NCI-H2107 (cell line): ENCODE data around the gene PDAP1.
"Not testable (repeated sequence)": the region's sequence is repeated elsewhere in the genome, so short reads cannot be mapped to it uniquely, and the experiment has no call there.

Source experiments
- DNase-seq: peaks from one replicate; lab custom pipeline; 2025; lab: John Stamatoyannopoulos, UW

Gene PDAP1

GRCh38 chr7:99424932-99425730, 16.7 kb upstream of the PDAP1 start:
- no peak for DNase-seq

GRCh38 chr7:99422625-99423024, 14.2 kb upstream of the PDAP1 start:
- DNase-seq: no peak

- DNase-seq: no peak
Observed at GRCh38 chr7:99422186-99422585, 13.8 kb upstream of the PDAP1 start.

GRCh38 chr7:99420986-99421385, 12.6 kb upstream of the PDAP1 start:
- no peak for DNase-seq

- no peak for DNase-seq
Observed at GRCh38 chr7:99420213-99420612, 11.8 kb upstream of the PDAP1 start.

- DNase-seq: no peak
Observed at GRCh38 chr7:99419323-99420021, 11.1 kb upstream of the PDAP1 start.

GRCh38 chr7:99418260-99418659, 9.9 kb upstream of the PDAP1 start:
- DNase-seq: no peak

GRCh38 chr7:99415513-99416127, 7.2 kb upstream of the PDAP1 start:
- DNase-seq: not testable (repeated sequence)

GRCh38 chr7:99410635-99411034, 2.2 kb upstream of the PDAP1 start:
- DNase-seq: no peak

GRCh38 chr7:99409806-99410205, 1.4 kb upstream of the PDAP1 start:
- DNase-seq: no peak

- DNase-seq: no peak
Observed at GRCh38 chr7:99409192-99409572, 785 bp upstream of the PDAP1 start.

- peak; percentile 27 for DNase-seq
Observed at GRCh38 chr7:99407872-99408378, 472 bp downstream of the PDAP1 start.

- DNase-seq: no peak
Observed at GRCh38 chr7:99406557-99406956, 1.8 kb downstream of the PDAP1 start.

GRCh38 chr7:99404977-99405320, 3.4 kb downstream of the PDAP1 start:
- no peak for DNase-seq

GRCh38 chr7:99404235-99404976, 4.0 kb downstream of the PDAP1 start:
- DNase-seq: no peak

- DNase-seq: no peak
Observed at GRCh38 chr7:99403764-99404163, 4.6 kb downstream of the PDAP1 start.

- DNase-seq: no peak
Observed at GRCh38 chr7:99402854-99403253, 5.5 kb downstream of the PDAP1 start.

GRCh38 chr7:99399597-99399996, 8.8 kb downstream of the PDAP1 start:
- DNase-seq: no peak

- no peak for DNase-seq
Observed at GRCh38 chr7:99398891-99399445, 9.4 kb downstream of the PDAP1 start.

GRCh38 chr7:99397297-99397983, 11.0 kb downstream of the PDAP1 start:
- no peak for DNase-seq
